WERI-Rb-1 (cell line): ENCODE measurements around the gene PRKCA.

Experiments used
- DNase-seq: peaks from one replicate; pipeline ENCODE4 v3.0.0-alpha.2; 2020
- H3K27ac ChIP-seq: fragments of 250-450 bp; sonication (Bioruptor Pico); 2 replicates; pipeline ENCODE4 v1.5.1; 2020; ENCODE audit warnings: mild to moderate bottlenecking, moderate library complexity
- H3K27me3 ChIP-seq: fragments of 250-450 bp; sonication (Bioruptor Pico); 2 replicates; pipeline ENCODE4 v1.5.1; 2021; ENCODE audit warnings: mild to moderate bottlenecking, low read depth, moderate library complexity; ENCODE audit not compliant: insufficient read depth, severe bottlenecking
- H3K36me3 ChIP-seq: fragments of 250-450 bp; sonication (Bioruptor Pico); 2 replicates; pipeline ENCODE4 v1.5.1; 2020; ENCODE audit warnings: mild to moderate bottlenecking, moderate library complexity
- H3K4me3 ChIP-seq: 2 replicates; pipeline ENCODE4 v1.5.1; 2011; ENCODE audit warnings: low read depth, mild to moderate bottlenecking, control low read depth, low read length
- H3K9me3 ChIP-seq: fragments of 250-450 bp; sonication (Bioruptor Pico); 2 replicates; pipeline ENCODE4 v1.5.1; 2021; ENCODE audit warnings: mild to moderate bottlenecking, moderate library complexity; ENCODE audit not compliant: severe bottlenecking
- TF ChIP-seq, protein P1 (sequence below): IDR thresholded peaks from 2 replicates; pipeline ENCODE4 v1.5.1; 2011; ENCODE audit warnings: low read depth, mild to moderate bottlenecking, control low read depth, inconsistent platforms, low read length

Gene PRKCA

GRCh38 chr17:66330646-66331037 is 28.2 kb downstream of the PRKCA start:
- no peak overlapping the region for H3K4me3 ChIP-seq
- H3K27ac ChIP-seq: no peak overlapping the region
- peaks cover 2% of the 10 kb centered on the region for H3K9me3 ChIP-seq
- TF ChIP-seq, protein P1, sequence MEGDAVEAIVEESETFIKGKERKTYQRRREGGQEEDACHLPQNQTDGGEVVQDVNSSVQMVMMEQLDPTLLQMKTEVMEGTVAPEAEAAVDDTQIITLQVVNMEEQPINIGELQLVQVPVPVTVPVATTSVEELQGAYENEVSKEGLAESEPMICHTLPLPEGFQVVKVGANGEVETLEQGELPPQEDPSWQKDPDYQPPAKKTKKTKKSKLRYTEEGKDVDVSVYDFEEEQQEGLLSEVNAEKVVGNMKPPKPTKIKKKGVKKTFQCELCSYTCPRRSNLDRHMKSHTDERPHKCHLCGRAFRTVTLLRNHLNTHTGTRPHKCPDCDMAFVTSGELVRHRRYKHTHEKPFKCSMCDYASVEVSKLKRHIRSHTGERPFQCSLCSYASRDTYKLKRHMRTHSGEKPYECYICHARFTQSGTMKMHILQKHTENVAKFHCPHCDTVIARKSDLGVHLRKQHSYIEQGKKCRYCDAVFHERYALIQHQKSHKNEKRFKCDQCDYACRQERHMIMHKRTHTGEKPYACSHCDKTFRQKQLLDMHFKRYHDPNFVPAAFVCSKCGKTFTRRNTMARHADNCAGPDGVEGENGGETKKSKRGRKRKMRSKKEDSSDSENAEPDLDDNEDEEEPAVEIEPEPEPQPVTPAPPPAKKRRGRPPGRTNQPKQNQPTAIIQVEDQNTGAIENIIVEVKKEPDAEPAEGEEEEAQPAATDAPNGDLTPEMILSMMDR: no peak
- no peaks in the 10 kb centered on the region for H3K27me3 ChIP-seq
- DNase-seq: no peak
- H3K36me3 ChIP-seq: no peaks in the 10 kb centered on the region

- H3K27ac ChIP-seq: no peak overlapping the region
- no peaks in the 10 kb centered on the region for H3K27me3 ChIP-seq
- H3K9me3 ChIP-seq: peaks cover 2% of the 10 kb centered on the region
- no peak for DNase-seq
- H3K36me3 ChIP-seq: no peaks in the 10 kb centered on the region
- TF ChIP-seq, protein P1: no peak
- no peak overlapping the region for H3K4me3 ChIP-seq
These were observed 28.8 kb downstream of the PRKCA start for GRCh38 chr17:66331038-66331816.

- Histone ChIP-seq H3K27ac (no peak overlapping the region), H3K9me3 (peaks cover 2% of the 10 kb centered on the region), H3K36me3 (no peaks in the 10 kb centered on the region), H3K4me3 (no peak overlapping the region), H3K27me3 (no peaks in the 10 kb centered on the region)
- TF ChIP-seq, protein P1: no peak
- DNase-seq: no peak
These were observed 33.4 kb downstream of the PRKCA start for GRCh38 chr17:66335797-66336196.

- no peak for DNase-seq
These were observed 34.9 kb downstream of the PRKCA start for GRCh38 chr17:66337268-66337667.

GRCh38 chr17:66337866-66338485 is 35.6 kb downstream of the PRKCA start:
- DNase-seq: no peak
- H3K9me3 ChIP-seq: peaks cover 2% of the 10 kb centered on the region
- no peaks in the 10 kb centered on the region for H3K27me3 ChIP-seq

More at GRCh38 chr17:66337268-66337667, 34.9 kb downstream of the PRKCA start:
- no peak overlapping the region for H3K27ac ChIP-seq
- TF ChIP-seq, protein P1: no peak
- no peak overlapping the region for H3K4me3 ChIP-seq
- no peaks in the 10 kb centered on the region for H3K36me3 ChIP-seq
- H3K9me3 ChIP-seq: peaks cover 2% of the 10 kb centered on the region
- H3K27me3 ChIP-seq: no peaks in the 10 kb centered on the region

More at GRCh38 chr17:66337866-66338485, 35.6 kb downstream of the PRKCA start:
- Histone ChIP-seq H3K4me3 (no peak overlapping the region), H3K27ac (no peak overlapping the region), H3K36me3 (no peaks in the 10 kb centered on the region)
- TF ChIP-seq, protein P1: no peak
